Aorta (tissue), 5 donors: ENCODE data around the gene GOLGA6L10. TPM values are rescaled to one million over a fixed set of nuclear protein-coding genes. Genes with fewer than 3 reads are reported as not detected.
"Not testable (repeated sequence)": the region's sequence is repeated elsewhere in the genome, so short reads cannot be mapped to it uniquely, and the experiment has no call there.

Experiments used
- ATAC-seq: fragments of 200-7000 bp; cut with Tn5 transposase; one replicate; pipeline ENCODE4 v1.9.1; 2022; ENCODE audit warnings: moderate library complexity; ENCODE audit not compliant: low FRiP score
- DNase-seq, 2 donors: peaks; one replicate each; pipeline ENCODE4 v3.0.0-alpha.2; 2020
- H3K27ac ChIP-seq, 2 donors: one replicate each; pipeline ENCODE4 v1.5.1; 2013; ENCODE audit warnings: low read length in 2 of 2, mild to moderate bottlenecking in 2 of 2, moderate library complexity in 2 of 2, control low read depth in 1 of 2, inconsistent platforms in 1 of 2, low read depth in 1 of 2
- H3K27me3 ChIP-seq, 2 donors: one replicate each; pipeline ENCODE4 v1.6.1; 2013; ENCODE audit warnings: control low read depth in 1 of 2, low read length in 1 of 2, mild to moderate bottlenecking in 1 of 2, moderate library complexity in 1 of 2; ENCODE audit not compliant: insufficient read depth in 2 of 2, control insufficient read depth in 1 of 2
- H3K36me3 ChIP-seq, 2 donors: one replicate each; pipeline ENCODE4 v1.6.1; 2013; ENCODE audit warnings: control low read depth in 1 of 2, low read length in 1 of 2, mild to moderate bottlenecking in 1 of 2; ENCODE audit not compliant: insufficient read depth in 2 of 2, control insufficient read depth in 1 of 2
- H3K4me1 ChIP-seq, 2 donors: one replicate each; pipeline ENCODE4 v1.6.1; 2013; ENCODE audit warnings: low read length in 2 of 2, control low read depth in 1 of 2, mild to moderate bottlenecking in 1 of 2, moderate library complexity in 1 of 2; ENCODE audit not compliant: insufficient read depth in 2 of 2, control insufficient read depth in 1 of 2
- H3K4me3 ChIP-seq, 2 donors: one replicate each; pipeline ENCODE4 v1.5.1; 2013; ENCODE audit warnings: low read length in 2 of 2, control low read depth in 1 of 2, mild to moderate bottlenecking in 1 of 2
- H3K9me3 ChIP-seq: one replicate; pipeline ENCODE4 v1.6.1; 2013; ENCODE audit warnings: mild to moderate bottlenecking, low read length; ENCODE audit not compliant: control insufficient read depth
- WGBS, 2 donors: extraction: QIAGEN DNeasy Blood & Tissue Kit; methylation state at CpG; one replicate each; pipeline ENCODE4 v1.1.7; 2013; 5-methylcytosine and 5-hydroxymethylcytosine counted together
- intact Hi-C, 2 donors: fragments of 100-400 bp; cut with DNase I; formaldehyde crosslinking; loops; one replicate each; pipeline versions ENCODE4 v1.14.2 to v1.15.0; 2022
- polyA plus RNA-seq, 2 donors: library from polyadenylated mRNA; stranded (reverse); fragments of 200-250 nt; gene quantifications; one replicate each; pipeline ENCODE4 v1.2.3, GENCODE V29; 2013
- total RNA-seq, 2 donors: library from RNA; stranded (reverse); fragmentation: NEBNext Ultra II Directional; extraction: Animal tissue kit (Norgen Biotek cat#: 25700); gene quantifications; one replicate each; pipeline ENCODE4 v1.2.1, GENCODE V29; 2021
- donor health status: healthy with polysubstance abuse.
- donor health status: Bipolar disorder and iron deficiency.
- donor health status: DM: no; HTN: no; CAD: no.
- donor health status: DM: no; HTN: no; CAD: no.
- donor health status: DM: yes; HTN: yes; CAD: no.

Gene GOLGA6L10
- total and polyA plus RNA-seq, 4 donors, result 0.23 to 2.8 (median 1.5) TPM

DNA sequence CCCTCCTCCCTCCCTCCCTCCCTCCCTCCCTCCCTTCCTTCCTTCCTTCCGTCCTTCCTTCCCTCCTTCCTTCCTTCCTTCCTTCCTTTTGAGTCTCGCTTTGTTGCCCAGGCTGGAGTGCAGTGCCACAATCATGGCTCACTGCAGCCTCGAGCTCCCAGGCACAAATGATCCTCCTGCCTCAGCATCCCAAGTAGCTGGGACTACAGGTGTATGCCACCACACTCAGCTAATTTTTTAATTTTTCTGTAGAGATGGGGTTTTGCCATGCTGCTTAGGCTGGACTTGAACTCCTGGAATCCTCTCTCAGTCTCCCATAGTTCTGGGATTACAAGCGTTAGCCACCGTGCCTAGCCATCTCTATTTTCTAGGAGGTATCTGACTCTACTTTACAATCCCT lies 38.0 kb downstream of the GOLGA6L10 start:
- H3K36me3 ChIP-seq, H3K9me3 ChIP-seq, H3K4me1 ChIP-seq, intact Hi-C loops, H3K4me3 ChIP-seq, H3K27me3 ChIP-seq, ATAC-seq, H3K27ac ChIP-seq: not testable (repeated sequence)
- DNase-seq, result peak in 1 of 2 donors; percentile 23
- 86 to 90% methylated on average over 4 to 5 of the region's 5 CpGs for WGBS, 2 donors

DNA sequence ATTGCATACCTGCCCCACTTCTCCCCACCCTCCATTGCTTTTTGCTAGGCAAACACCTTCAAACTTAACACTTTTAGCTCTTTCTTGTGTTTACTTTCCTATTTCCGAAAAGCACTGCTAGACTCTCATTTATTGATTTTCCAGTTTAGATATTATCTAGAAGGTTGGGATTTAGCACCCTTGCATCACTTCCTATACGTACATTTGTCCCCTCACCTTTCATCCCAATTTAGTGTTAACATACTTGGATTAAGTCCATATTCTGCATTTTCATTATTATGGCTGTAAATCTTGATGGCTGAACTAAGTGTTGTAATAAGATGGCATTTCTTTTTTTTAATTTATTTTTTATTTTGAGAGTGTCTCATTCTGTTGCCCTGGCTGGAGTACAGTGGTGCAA lies 39.5 kb downstream of the GOLGA6L10 start:
- ATAC-seq (no peak), DNase-seq (no peak)
- Histone ChIP-seq H3K4me3 (no peak overlapping the region), H3K4me1 (no peaks in the 10 kb centered on the region), H3K27ac (no peak overlapping the region), H3K27me3 (no peaks in the 10 kb centered on the region), H3K9me3 (no peaks in the 10 kb centered on the region), H3K36me3 (no peaks in the 10 kb centered on the region)
- intact Hi-C loops, result no loop called here
- 83 to 86% methylated on average over 2 of the region's 2 CpGs for WGBS, 2 donors

DNA sequence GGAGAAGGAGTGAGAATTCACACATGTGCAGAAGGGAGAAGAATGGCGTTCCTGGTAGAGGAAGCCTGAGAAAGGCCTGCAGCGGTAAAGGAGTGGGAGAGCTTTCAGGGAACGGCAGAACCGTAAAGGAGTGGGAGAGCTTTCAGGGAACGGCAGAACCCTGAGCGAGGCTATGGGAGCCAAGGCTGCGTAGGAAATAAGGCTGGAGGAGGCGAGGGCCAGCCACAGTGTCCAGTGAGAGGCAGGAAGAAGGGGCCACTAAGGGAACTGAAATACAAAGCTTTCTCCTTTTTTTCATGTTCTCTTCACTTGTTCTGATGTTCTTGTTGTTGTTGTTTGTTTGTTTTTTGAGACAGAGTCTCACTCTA lies 41.6 kb downstream of the GOLGA6L10 start:
- intact Hi-C loops, result no loop called here
- no peak for ATAC-seq
- WGBS, 2 donors, result 84 to 91% methylated on average over 8 of the region's 8 CpGs

DNA sequence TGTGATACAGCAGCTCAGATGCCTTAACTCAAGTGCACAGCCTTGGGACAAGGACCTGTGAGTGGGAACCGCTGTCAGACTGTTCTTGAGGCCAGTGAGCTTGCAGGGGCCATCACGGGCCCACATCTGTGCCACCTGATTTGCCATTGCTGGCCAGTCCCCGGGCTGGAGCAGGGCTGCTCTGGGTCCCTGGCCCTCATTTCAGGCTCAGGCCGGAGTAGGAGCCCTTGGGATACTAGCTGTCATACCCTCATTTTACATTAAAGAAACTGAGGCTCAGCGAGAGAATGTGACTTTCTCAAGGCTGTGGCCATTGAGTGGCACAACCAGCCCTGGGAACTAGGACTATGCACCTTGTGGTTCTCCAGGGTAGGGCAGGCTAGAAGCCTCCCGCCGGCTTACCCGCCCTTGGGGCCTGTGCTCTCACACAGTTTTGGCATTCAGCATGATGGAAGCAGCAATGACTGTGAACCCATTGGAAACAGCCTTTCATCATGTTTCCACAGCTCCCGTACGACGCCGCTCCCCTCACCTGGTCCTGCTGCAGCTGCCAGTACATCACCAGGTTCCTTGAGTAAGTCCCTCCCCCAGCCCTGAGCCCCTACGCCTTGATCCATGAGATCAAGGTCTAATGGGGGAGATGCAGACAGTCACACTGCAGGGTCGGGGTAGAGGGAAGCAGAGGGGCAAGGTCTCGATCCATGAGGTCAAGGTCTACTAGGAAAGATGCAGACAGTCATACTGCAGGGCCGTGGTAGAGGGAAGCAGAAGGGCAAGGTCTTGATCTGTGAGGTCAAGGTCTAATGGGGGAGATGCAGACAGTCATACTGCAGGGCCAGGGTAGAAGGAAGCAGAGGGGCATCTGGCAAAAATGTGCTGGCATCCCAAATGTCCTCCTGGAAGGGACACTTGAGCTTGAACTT lies 42.2 kb downstream of the GOLGA6L10 start:
- intact Hi-C loops, result no loop called here
- no peaks in the 10 kb centered on the region for H3K27me3 ChIP-seq
- no peaks in the 10 kb centered on the region for H3K9me3 ChIP-seq
- H3K4me1 ChIP-seq, result no peaks in the 10 kb centered on the region
- no peak overlapping the region for H3K4me3 ChIP-seq
- H3K36me3 ChIP-seq, result no peaks in the 10 kb centered on the region
- WGBS, 2 donors, result 90 to 92% methylated on average over 16 of the region's 16 CpGs
- DNase-seq (peak in 1 of 2 donors; percentile 33), ATAC-seq (no peak)
- H3K27ac ChIP-seq, result no peak overlapping the region

More for the DNA sequence above, 41.6 kb downstream of the GOLGA6L10 start:
- Histone ChIP-seq H3K27me3 (no peaks in the 10 kb centered on the region), H3K9me3 (no peaks in the 10 kb centered on the region), H3K27ac (no peak overlapping the region), H3K4me3 (no peak overlapping the region), H3K36me3 (no peaks in the 10 kb centered on the region), H3K4me1 (no peaks in the 10 kb centered on the region)
- DNase-seq, result no peak

DNA sequence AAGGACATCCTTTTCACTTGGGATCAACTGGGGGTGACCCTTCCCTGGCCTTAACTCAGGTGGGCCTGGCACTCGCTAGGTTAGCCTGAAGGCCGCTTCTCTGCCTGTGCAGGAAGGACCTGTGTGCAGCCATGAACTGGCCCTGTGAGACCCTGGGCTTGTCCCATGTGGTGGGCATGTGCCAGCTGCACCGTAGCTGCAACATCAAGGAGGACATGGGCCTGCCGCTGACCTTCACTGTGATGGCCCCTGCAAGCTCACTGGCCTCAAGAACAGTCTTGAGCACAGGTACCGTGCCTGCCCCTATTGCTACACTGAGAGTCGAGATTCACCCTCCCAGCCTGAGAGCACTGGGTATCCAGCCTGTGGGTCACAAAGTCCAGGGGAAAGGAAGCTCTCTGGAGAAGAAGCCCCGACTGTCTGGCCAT lies 43.6 kb downstream of the GOLGA6L10 start:
- Histone ChIP-seq H3K36me3 (no peaks in the 10 kb centered on the region), H3K27ac (no peak overlapping the region), H3K27me3 (no peaks in the 10 kb centered on the region), H3K4me1 (no peaks in the 10 kb centered on the region), H3K4me3 (no peak overlapping the region), H3K9me3 (no peaks in the 10 kb centered on the region)
- WGBS, 2 donors, result 92 to 95% methylated on average over 7 of the region's 7 CpGs
- DNase-seq (peak in 1 of 2 donors; percentile 66), ATAC-seq (no peak)
- intact Hi-C loops, result no loop called here

DNA sequence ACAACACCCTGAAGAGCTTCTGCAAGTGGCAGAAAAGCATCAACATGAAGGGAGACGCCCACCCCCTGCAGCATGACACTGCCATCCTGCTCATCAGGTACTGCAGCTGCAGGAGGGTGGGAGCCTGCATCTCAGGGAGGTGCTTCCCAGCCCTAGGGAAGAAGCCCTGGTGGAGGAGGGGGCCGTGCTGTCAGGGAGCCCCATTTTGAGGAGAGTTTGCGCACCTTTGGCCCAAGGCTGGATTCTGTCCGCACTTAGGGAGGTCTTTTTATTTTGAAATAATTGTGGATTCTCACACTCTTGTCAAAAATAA lies 44.5 kb downstream of the GOLGA6L10 start:
- ATAC-seq, result no peak
- peak in 1 of 2 donors; percentile 51 for DNase-seq
- H3K9me3 ChIP-seq, result no peaks in the 10 kb centered on the region
- no peaks in the 10 kb centered on the region for H3K36me3 ChIP-seq
- WGBS, 2 donors, result 89 to 93% methylated on average over 4 of the region's 4 CpGs
- H3K4me1 ChIP-seq, result no peaks in the 10 kb centered on the region
- no peaks in the 10 kb centered on the region for H3K27me3 ChIP-seq
- H3K4me3 ChIP-seq, result no peak overlapping the region
- no peak overlapping the region for H3K27ac ChIP-seq
- intact Hi-C loops, result no loop called here

DNA sequence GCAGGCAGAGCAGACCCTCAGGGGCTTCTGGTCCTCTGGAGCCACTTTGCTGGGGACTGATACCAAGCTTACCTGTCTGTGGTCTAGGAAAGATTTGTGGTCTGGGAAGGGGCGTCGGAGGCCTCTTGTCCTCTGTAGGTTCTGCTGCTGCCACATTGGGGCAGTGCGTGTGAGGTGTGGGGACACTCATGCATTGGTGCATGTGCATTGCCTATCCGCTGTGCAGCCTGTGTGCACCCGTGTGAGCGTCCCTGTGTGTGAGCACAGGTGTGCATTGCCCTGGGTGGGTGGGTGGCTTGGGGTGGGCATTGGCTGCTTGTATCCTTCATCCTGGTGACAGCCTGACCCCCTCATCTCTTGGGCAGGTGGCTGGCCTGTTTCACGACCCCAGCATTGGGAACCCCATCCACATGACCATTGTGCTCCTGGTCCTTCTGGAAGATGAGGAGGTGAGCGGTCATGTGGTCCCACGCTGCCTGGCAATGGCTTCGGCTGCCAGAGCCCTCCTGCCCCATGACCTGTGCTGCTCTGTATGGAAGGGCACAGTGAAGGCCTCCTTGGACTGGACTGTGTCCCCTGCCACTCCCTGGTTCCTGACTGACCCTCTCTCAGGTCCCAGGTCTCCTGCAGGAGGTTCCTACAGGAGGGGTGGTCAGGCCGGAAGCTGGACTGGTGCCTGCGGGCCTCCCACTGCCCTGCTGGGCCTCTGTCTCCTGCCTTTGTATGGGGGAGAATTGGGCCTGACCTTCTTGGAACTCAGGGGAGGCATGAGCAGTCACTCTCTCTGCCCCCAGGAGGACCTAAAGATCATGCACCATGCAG lies 45.1 kb downstream of the GOLGA6L10 start:
- 94 to 97% methylated on average over 12 of the region's 12 CpGs for WGBS, 2 donors
- H3K27me3 ChIP-seq, result no peaks in the 10 kb centered on the region
- no peak overlapping the region for H3K27ac ChIP-seq
- H3K36me3 ChIP-seq, result no peaks in the 10 kb centered on the region
- no peak overlapping the region for H3K4me3 ChIP-seq
- H3K4me1 ChIP-seq, result no peaks in the 10 kb centered on the region
- DNase-seq, result no peak
- intact Hi-C loops, result no loop called here
- no peaks in the 10 kb centered on the region for H3K9me3 ChIP-seq
- no peak for ATAC-seq

DNA sequence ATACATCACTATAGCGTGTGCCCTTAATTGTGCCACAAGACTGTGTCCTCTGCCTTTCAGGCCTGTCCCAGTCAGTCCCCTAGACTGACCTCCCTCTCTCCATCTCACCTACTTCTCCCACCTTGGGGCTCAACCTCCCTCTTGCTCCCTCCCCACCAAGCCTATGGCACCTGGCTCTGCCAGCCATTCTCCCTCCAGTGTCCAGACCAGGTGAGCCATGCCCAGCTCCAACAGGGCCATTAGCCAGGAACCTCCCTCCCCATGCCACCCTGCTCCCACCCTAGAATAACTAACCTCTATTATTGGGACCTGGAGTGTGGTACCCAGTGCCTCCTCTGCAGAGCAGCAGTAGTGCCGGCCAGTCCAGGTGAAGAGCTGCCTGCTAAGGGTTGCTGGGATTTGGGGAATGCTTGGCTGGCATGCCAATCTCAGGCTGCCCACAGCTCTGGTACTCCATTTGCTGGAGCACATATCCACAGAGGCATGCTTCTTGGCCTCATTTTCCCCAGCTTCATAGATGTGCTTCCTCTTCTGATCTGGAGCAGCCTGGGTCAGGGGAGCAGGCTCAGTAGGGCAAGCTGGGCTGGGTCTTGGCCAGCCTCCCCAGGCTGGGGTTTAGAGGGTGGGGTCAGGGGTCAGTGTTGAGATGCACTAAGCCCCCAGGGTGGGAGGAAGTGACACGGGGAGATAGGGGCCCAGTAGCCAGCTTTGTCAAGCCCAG lies 47.8 kb downstream of the GOLGA6L10 start:
- ATAC-seq, result no peak
- Histone ChIP-seq H3K4me1 (no peaks in the 10 kb centered on the region), H3K27ac (no peak overlapping the region), H3K4me3 (no peak overlapping the region), H3K27me3 (no peaks in the 10 kb centered on the region), H3K9me3 (no peaks in the 10 kb centered on the region), H3K36me3 (no peaks in the 10 kb centered on the region)
- intact Hi-C loops, result no loop called here
- 83 to 87% methylated on average over 3 of the region's 3 CpGs for WGBS, 2 donors
- no peak for DNase-seq
